Neural progenitor cell (in vitro differentiated cells): Measurements from ENCODE around the gene PTGR2.

Source experiments
- CTCF ChIP-seq: fragments of 200-600 bp; sonication (generic); IDR thresholded peaks from 2 replicates; pipeline ENCODE4 v1.5.1; 2017; ENCODE audit warnings: antibody characterized with exemption, mild to moderate bottlenecking
- EZH2phosphoT487 ChIP-seq: fragments of 200-600 bp; sonication (generic); IDR thresholded peaks from 2 replicates; pipeline ENCODE4 v1.6.1; 2017; ENCODE audit warnings: antibody characterized with exemption

DNA sequence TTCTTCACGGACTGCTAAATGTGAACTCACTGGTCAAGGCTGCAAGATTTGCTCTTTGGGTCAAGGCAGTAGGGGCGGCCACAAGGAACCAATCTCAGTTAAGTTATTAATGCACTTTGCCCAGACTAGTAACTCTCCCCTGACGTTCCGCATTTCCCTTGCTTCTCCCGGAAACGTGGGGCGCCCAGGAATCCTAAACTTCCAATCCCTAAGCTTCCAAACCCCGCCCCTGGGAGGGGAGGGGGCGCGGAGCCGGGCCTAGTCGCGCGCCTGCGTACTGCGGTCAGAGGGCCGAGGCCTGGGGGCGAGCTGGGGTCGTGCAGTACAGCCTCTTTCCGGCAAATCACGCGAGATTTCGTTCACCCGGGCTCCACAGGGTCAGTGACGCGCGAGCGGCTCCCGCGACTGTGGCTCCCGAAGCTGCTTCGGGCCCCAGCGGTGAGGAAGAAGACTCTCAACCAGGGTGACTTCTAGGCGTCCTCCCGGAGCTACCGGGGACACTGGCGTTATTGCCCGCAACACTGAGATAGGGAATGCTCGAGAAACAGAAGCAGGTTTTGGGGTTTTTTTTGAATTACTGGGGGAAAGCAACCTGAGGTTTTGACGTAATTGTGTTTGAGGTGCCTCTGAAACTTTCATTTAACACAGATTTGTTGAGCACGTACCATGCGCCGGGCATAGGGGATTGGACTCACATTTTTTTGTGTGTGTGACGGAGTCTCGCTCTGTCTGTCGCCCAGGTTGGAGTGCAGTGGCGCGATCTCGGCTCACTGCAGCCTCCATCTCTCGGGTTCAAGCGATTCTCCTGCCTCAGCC, at the start of gene PTGR2:
- TF ChIP-seq CTCF (peak; percentile 6), EZH2phosphoT487 (no peak)
